Transverse colon (tissue), 3 donors: ENCODE data around the gene TMEM45A.

ENCODE experiments used
- CTCF ChIP-seq, 5 experiments: fragments of 200-600 bp in 3 of 5; fragments of 450-650 bp in 2 of 5; sonication (generic) in 3 of 5; IDR thresholded peaks; 1 replicate in 2 of 5; 2 replicates in 3 of 5; pipeline ENCODE4 v1.5.1; 2016 to 2017; ENCODE audit warnings: antibody characterized with exemption in 5 of 5, inconsistent platforms in 3 of 5, mild to moderate bottlenecking in 2 of 5, moderate library complexity in 1 of 5
- POLR2A ChIP-seq: fragments of 450-650 bp; IDR thresholded peaks from one replicate; pipeline ENCODE4 v1.6.1; 2016; ENCODE audit warnings: antibody characterized with exemption, mild to moderate bottlenecking, moderate library complexity

- no peak for TF ChIP-seq POLR2A
- no peak for TF ChIP-seq CTCF (IDR thresholded peaks at IDR 0.05)
Observed at GRCh38 chr3:100584101-100584660, 91.8 kb downstream of the TMEM45A start.
